ENCODE data around the gene MAMDC4. TPM values are rescaled to one million over a fixed set of nuclear protein-coding genes. Genes with fewer than 3 reads are reported as not detected.

Gene MAMDC4
- total and polyA plus RNA-seq, 5 donors from 2014 or later: 0.30 to 2.7 TPM; not detected in 3

GRCh38 chr9:136903041-136903554 lies 51.0 kb downstream of the MAMDC4 start:
- Mint-ChIP-seq H3K4me1 (peaks cover 8 to 70% (median 44%) of the 10 kb centered on the region in 4 donors), H3K36me3 (peaks cover 12% of the 10 kb centered on the region), H3K9me3 (no peaks in the 10 kb centered on the region), H3K27ac (peak overlapping the region; percentile 92 to 100 (median 97)), H3K4me3 (peak overlapping the region; percentile 80 to 87 (median 84)), H3K27me3 (no peaks in the 10 kb centered on the region)
- Histone ChIP-seq H3K27ac (ENCODE audit: insufficient read depth, low read length, poor library complexity, severe bottlenecking) (peak overlapping the region; percentile 94), H3K9me3 (ENCODE audit: control insufficient read depth in 2 of 2, low read length in 2 of 2) (no peaks in the 10 kb centered on the region), H3K4me3 (ENCODE audit: low read depth, low read length) (peak overlapping the region; percentile 26), H3K4me1 (ENCODE audit: control insufficient read depth, insufficient read depth, low read length, poor library complexity, severe bottlenecking) (peaks cover 46% of the 10 kb centered on the region), H3K27me3 (ENCODE audit: control insufficient read depth, insufficient read depth, low read length) (no peaks in the 10 kb centered on the region), H3K36me3 (ENCODE audit: control insufficient read depth, insufficient read depth, low read length) (peaks cover 31% of the 10 kb centered on the region)
- DNase-seq (peak in 2 of 3 donors; percentile 43 to 53), ATAC-seq (ENCODE audit: low read depth in 2 of 2) (no peak)

DNA sequence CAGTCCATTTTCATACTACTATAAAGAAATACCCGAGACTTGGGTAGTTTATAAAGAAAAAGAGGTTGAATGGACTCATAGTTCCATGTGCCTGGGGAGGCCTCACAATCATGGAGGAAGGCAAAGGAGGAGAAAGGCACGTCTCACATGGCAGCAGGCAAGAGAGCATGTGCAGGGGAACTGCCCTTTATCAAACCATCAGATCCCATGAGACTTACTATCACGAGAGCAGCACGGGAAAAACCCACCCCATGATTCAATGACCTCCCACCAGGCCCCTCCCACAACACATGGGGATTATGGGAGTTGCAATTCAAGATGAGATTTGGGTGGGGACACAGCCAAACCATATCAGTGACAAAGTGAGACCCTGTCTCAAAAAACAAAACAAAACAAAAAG lies 54.1 kb downstream of the MAMDC4 start:
- H3K36me3 Mint-ChIP-seq: peaks cover 7% of the 10 kb centered on the region
- H3K9me3 Mint-ChIP-seq: no peaks in the 10 kb centered on the region
- DNase-seq (no peak), ATAC-seq (ENCODE audit: low read depth in 2 of 2) (no peak)
- no peak overlapping the region for H3K4me3 ChIP-seq (ENCODE audit: low read depth, low read length)
- no peak overlapping the region for H3K4me3 Mint-ChIP-seq
- peaks cover 8 to 47% (median 27%) of the 10 kb centered on the region in 4 donors for H3K4me1 Mint-ChIP-seq
- no peaks in the 10 kb centered on the region for H3K27me3 Mint-ChIP-seq
- no peaks in the 10 kb centered on the region for H3K27me3 ChIP-seq (ENCODE audit: control insufficient read depth, insufficient read depth, low read length)
- peaks cover 28% of the 10 kb centered on the region for H3K4me1 ChIP-seq (ENCODE audit: control insufficient read depth, insufficient read depth, low read length, poor library complexity, severe bottlenecking)
- peak overlapping the region in 1 of 3 donors; percentile 80 for H3K27ac Mint-ChIP-seq
- H3K9me3 ChIP-seq (ENCODE audit: control insufficient read depth in 2 of 2, low read length in 2 of 2): no peaks in the 10 kb centered on the region
- H3K27ac ChIP-seq (ENCODE audit: insufficient read depth, low read length, poor library complexity, severe bottlenecking): no peak overlapping the region
- peaks cover 37% of the 10 kb centered on the region for H3K36me3 ChIP-seq (ENCODE audit: control insufficient read depth, insufficient read depth, low read length)

GRCh38 chr9:136907011-136907914 lies 55.1 kb downstream of the MAMDC4 start:
- H3K27me3 ChIP-seq (ENCODE audit: control insufficient read depth, insufficient read depth, low read length): no peaks in the 10 kb centered on the region
- H3K27ac ChIP-seq (ENCODE audit: insufficient read depth, low read length, poor library complexity, severe bottlenecking): no peak overlapping the region
- no peak for ATAC-seq (ENCODE audit: low read depth in 2 of 2)
- Mint-ChIP-seq H3K27ac (peak overlapping the region in 1 of 3 donors; percentile 59), H3K9me3 (no peaks in the 10 kb centered on the region), H3K4me1 (peaks cover 4 to 37% (median 21%) of the 10 kb centered on the region in 4 donors), H3K4me3 (no peak overlapping the region), H3K36me3 (peaks cover 4% of the 10 kb centered on the region), H3K27me3 (no peaks in the 10 kb centered on the region)
- peaks cover 18% of the 10 kb centered on the region for H3K4me1 ChIP-seq (ENCODE audit: control insufficient read depth, insufficient read depth, low read length, poor library complexity, severe bottlenecking)
- no peak overlapping the region for H3K4me3 ChIP-seq (ENCODE audit: low read depth, low read length)
- H3K36me3 ChIP-seq (ENCODE audit: control insufficient read depth, insufficient read depth, low read length): peaks cover 37% of the 10 kb centered on the region
- H3K9me3 ChIP-seq (ENCODE audit: control insufficient read depth in 2 of 2, low read length in 2 of 2): no peaks in the 10 kb centered on the region
- no peak for DNase-seq

Other genes starting within 250 kb of the MAMDC4 start
- 1.7 TPM for gene EGFL7, start 189.4 kb upstream of the MAMDC4 start, total RNA-seq
- gene EGFL7, start 189.4 kb upstream of the MAMDC4 start, polyA plus RNA-seq: not detected
- gene AGPAT2, start 164.9 kb upstream of the MAMDC4 start, total RNA-seq: 11.0 TPM
- gene AGPAT2, start 164.9 kb upstream of the MAMDC4 start, polyA plus RNA-seq: 10 to 100 TPM; 12.0 to 22.1 (median 21.1) TPM
- 1.3 TPM for gene DIPK1B, start 139.8 kb upstream of the MAMDC4 start, total RNA-seq
- gene DIPK1B, start 139.8 kb upstream of the MAMDC4 start, polyA plus RNA-seq: under 1 TPM in 1 of 4 donors, not detected in 3; 0.16 TPM
- gene LCN10, start 109.4 kb upstream of the MAMDC4 start, total RNA-seq: 0.30 TPM
- gene LCN10, start 109.4 kb upstream of the MAMDC4 start, polyA plus RNA-seq: 1 to 10 TPM; 1.6 to 3.9 (median 3.0) TPM
- gene LCN6, start 103.8 kb upstream of the MAMDC4 start, total RNA-seq: not detected
- not detected for gene LCN6, start 103.8 kb upstream of the MAMDC4 start, polyA plus RNA-seq
- not detected for gene LCN8, start 94.1 kb upstream of the MAMDC4 start, total RNA-seq
- gene LCN8, start 94.1 kb upstream of the MAMDC4 start, polyA plus RNA-seq: not detected
- not detected for gene LCN15, start 87.8 kb upstream of the MAMDC4 start, total RNA-seq
- not detected for gene LCN15, start 87.8 kb upstream of the MAMDC4 start, polyA plus RNA-seq
- gene TMEM141, start 61.0 kb upstream of the MAMDC4 start, total RNA-seq: 20.7 TPM
- 10 to 100 TPM; 28.2 to 39.3 (median 35.5) TPM for gene TMEM141, start 61.0 kb upstream of the MAMDC4 start, polyA plus RNA-seq
- gene CCDC183, start 56.0 kb upstream of the MAMDC4 start, total RNA-seq: 2.3 TPM
- under 1 TPM in 3 of 4 donors, not detected in 1; 0.16 to 0.72 (median 0.58) TPM for gene CCDC183, start 56.0 kb upstream of the MAMDC4 start, polyA plus RNA-seq
- gene RABL6, start 44.4 kb upstream of the MAMDC4 start, total RNA-seq: 63.6 TPM
- gene RABL6, start 44.4 kb upstream of the MAMDC4 start, polyA plus RNA-seq: 10 to 100 TPM in 2 of 4 donors, 1 to 10 TPM in 2; 9.4 to 13.9 (median 10.6) TPM
- gene AJM1, start 9.9 kb upstream of the MAMDC4 start, total RNA-seq: 4.3 TPM
- gene AJM1, start 9.9 kb upstream of the MAMDC4 start, polyA plus RNA-seq: under 1 TPM in 2 of 4 donors, not detected in 2; 0.10 to 0.11 TPM
- 33.7 TPM for gene PHPT1, start 2.9 kb upstream of the MAMDC4 start, total RNA-seq
- 10 to 100 TPM; 65.4 to 95.8 (median 80.3) TPM for gene PHPT1, start 2.9 kb upstream of the MAMDC4 start, polyA plus RNA-seq
- 219 TPM for gene EDF1, start 14.0 kb downstream of the MAMDC4 start, total RNA-seq
- gene EDF1, start 14.0 kb downstream of the MAMDC4 start, polyA plus RNA-seq: 100 to 1,000 TPM; 297 to 398 (median 339) TPM
- gene TRAF2, start 34.2 kb downstream of the MAMDC4 start, total RNA-seq: 28.6 TPM
- 10 to 100 TPM; 11.0 to 23.0 (median 15.6) TPM for gene TRAF2, start 34.2 kb downstream of the MAMDC4 start, polyA plus RNA-seq
- 96.9 TPM for gene FBXW5, start 92.4 kb downstream of the MAMDC4 start, total RNA-seq
- gene FBXW5, start 92.4 kb downstream of the MAMDC4 start, polyA plus RNA-seq: 100 to 1,000 TPM in 3 of 4 donors, 10 to 100 TPM in 1; 91.6 to 134 (median 121) TPM
- gene C8G, start 92.9 kb downstream of the MAMDC4 start, total RNA-seq: 1.1 TPM
- under 1 TPM in 1 of 4 donors, not detected in 3; 0.96 TPM for gene C8G, start 92.9 kb downstream of the MAMDC4 start, polyA plus RNA-seq
- gene LCN12, start 99.9 kb downstream of the MAMDC4 start, total RNA-seq: 1.4 TPM
- not detected for gene LCN12, start 99.9 kb downstream of the MAMDC4 start, polyA plus RNA-seq
- 15.4 TPM for gene PTGDS, start 125.2 kb downstream of the MAMDC4 start, total RNA-seq
- under 1 TPM in 1 of 4 donors, not detected in 3; 0.47 TPM for gene PTGDS, start 125.2 kb downstream of the MAMDC4 start, polyA plus RNA-seq
- not detected for gene LCNL1, start 130.6 kb downstream of the MAMDC4 start, total RNA-seq
- gene LCNL1, start 130.6 kb downstream of the MAMDC4 start, polyA plus RNA-seq: not detected
- gene PAXX, start 140.1 kb downstream of the MAMDC4 start, total RNA-seq: 83.3 TPM
- 10 to 100 TPM; 46.7 to 67.5 (median 66.0) TPM for gene PAXX, start 140.1 kb downstream of the MAMDC4 start, polyA plus RNA-seq
- 1.0 TPM for gene CLIC3, start 144.2 kb downstream of the MAMDC4 start, total RNA-seq
- 1 to 10 TPM in 3 of 4 donors, under 1 TPM in 1; 0.38 to 4.5 (median 2.9) TPM for gene CLIC3, start 144.2 kb downstream of the MAMDC4 start, polyA plus RNA-seq
- 135 TPM for gene ABCA2, start 175.9 kb downstream of the MAMDC4 start, total RNA-seq
- gene ABCA2, start 175.9 kb downstream of the MAMDC4 start, polyA plus RNA-seq: 1 to 10 TPM; 3.8 to 4.5 (median 4.3) TPM
- gene FUT7, start 179.7 kb downstream of the MAMDC4 start, total RNA-seq: 15.2 TPM
- gene FUT7, start 179.7 kb downstream of the MAMDC4 start, polyA plus RNA-seq: 10 to 100 TPM; 31.8 to 79.0 (median 42.9) TPM
- gene NPDC1, start 193.8 kb downstream of the MAMDC4 start, total RNA-seq: 106 TPM
- 10 to 100 TPM in 2 of 4 donors, 1 to 10 TPM in 2; 4.2 to 15.3 (median 9.2) TPM for gene NPDC1, start 193.8 kb downstream of the MAMDC4 start, polyA plus RNA-seq
- not detected for gene ENTPD2, start 201.7 kb downstream of the MAMDC4 start, total RNA-seq
- gene ENTPD2, start 201.7 kb downstream of the MAMDC4 start, polyA plus RNA-seq: not detected
- 1.2 TPM for gene SAPCD2, start 218.2 kb downstream of the MAMDC4 start, total RNA-seq
- gene SAPCD2, start 218.2 kb downstream of the MAMDC4 start, polyA plus RNA-seq: under 1 TPM; 0.09 to 0.62 (median 0.18) TPM
- 14.8 TPM for gene UAP1L1, start 225.2 kb downstream of the MAMDC4 start, total RNA-seq
- 1 to 10 TPM; 1.3 to 3.6 (median 1.7) TPM for gene UAP1L1, start 225.2 kb downstream of the MAMDC4 start, polyA plus RNA-seq
- 71.3 TPM for gene MAN1B1, start 234.6 kb downstream of the MAMDC4 start, total RNA-seq
- gene MAN1B1, start 234.6 kb downstream of the MAMDC4 start, polyA plus RNA-seq: 10 to 100 TPM; 42.1 to 53.5 (median 45.7) TPM

Data from CD4-positive, CD25-positive, alpha-beta regulatory T cell (primary cell).